ENCODE measurements around the gene RNASE3. TPM values are rescaled to one million over a fixed set of nuclear protein-coding genes. Genes with fewer than 3 reads are reported as not detected.
"Not testable (repeated sequence)": the region's sequence is repeated elsewhere in the genome, so short reads cannot be mapped to it uniquely, and the experiment has no call there.

RNASE3 gene
- polyA plus RNA-seq, 4 donors = 0.42 to 0.79 (median 0.66) TPM; not detected in 1

GRCh38 chr14:20907214-20907613 lies 16.0 kb downstream of the RNASE3 start:
- no peak for DNase-seq (ENCODE audit: low read depth in 4 of 4, low spot score in 2 of 4)

DNA sequence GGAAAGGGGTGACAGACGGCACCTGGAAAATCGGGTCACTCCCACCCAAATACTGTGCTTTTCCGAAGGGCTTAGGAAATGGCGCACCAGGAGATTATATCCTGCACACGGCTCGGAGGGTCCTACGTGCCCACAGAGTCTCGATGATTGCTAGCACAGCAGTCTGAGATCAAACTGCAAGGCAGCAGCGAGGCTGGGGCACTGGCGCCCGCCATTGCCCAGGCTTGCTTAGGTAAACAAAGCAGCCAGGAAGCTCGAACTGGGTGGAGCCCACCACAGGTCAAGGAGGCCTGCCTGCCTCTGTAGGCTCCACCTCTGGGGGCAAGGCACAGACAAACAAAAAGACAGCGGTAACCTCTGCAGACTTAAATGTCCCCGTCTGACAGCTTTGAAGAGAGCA lies 19.6 kb downstream of the RNASE3 start:
- not testable (repeated sequence) for DNase-seq (ENCODE audit: low read depth in 4 of 4, low spot score in 2 of 4)

DNA sequence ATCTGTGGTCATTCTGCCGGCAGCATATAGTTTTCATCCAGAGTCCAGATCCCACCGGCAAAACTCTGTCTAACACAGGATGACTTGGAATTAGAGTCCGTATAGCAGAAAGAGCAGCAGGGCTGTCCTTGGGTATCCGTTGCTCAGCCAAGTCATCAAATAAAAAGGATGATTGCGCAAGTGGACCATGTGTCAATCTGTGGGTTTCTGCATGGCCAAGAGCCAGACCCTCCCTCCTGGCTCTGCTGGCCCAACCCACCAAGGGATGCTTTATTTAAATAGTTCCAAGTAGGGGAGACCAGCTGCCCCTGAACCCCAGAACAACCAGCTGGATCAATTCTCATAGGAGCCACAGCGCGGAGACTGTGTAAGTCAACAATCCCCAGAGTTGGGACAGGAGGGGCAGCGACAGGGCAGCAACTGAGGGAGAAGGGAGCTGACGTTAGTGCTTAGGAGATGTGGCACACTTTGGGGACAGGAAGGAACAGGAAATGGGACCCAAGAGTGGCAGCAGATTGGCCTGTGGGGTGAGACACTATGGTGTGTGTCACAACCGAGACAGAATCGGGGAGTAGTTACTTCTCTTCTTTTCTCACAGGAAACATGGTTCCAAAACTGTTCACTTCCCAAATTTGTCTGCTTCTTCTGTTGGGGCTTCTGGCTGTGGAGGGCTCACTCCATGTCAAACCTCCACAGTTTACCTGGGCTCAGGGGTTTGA lies 28.0 kb downstream of the RNASE3 start:
- DNase-seq (ENCODE audit: low read depth in 4 of 4, low spot score in 2 of 4) = not testable (repeated sequence)

DNA sequence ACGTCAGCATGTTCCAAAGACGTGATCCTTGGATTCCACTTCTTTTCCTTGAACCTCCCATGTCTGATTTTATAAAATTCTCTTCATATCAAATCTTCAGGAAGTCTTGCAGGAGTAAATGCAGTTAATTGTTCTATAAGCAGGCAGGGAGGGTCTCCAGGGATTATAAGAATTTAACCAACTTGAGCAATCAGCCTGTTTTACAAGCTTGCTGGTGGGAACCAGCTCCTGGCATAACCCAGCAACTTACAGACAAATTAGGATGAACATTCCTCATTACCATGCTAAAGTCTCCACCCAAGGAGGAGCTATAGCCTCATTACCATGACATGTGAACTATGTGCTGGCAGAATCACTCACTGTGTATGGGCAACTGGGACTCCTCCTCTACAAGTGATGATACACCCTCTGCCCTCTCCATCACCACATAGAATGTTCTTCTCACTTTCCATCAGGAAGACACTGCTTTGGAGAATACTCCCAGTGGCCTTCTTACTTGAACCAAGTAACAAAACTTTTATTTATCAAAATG lies 32.6 kb downstream of the RNASE3 start:
- DNase-seq (ENCODE audit: low read depth in 4 of 4, low spot score in 2 of 4) = not testable (repeated sequence)

DNA sequence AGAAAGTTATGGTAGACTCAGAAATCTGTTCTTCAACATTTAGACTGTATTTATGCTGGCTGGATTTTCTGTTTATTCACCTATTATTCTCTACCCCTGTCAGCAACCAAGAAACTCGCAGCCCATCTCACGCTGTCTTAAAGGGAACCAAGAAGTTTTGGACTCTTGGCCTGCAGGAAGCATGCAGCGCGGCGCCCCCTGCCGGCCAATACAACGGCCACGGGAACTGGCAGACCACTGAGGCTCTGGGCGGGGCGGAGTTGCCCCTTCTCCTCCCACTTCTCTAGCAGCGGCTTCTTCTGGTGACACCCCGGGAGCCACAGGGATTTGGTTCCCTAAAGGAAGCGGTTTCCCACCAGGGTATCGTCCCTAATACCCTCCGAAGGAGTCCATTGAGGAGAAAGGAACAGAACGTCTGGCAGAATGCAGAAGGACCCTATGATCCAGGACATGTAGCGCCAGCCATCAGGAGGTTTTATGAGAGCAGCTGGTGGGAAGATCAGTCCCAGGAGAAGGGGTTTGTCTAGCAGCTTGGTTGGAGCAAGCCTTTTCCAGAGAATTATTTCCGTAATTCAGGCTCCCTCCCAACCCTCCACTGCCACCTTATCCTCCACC lies 43.1 kb downstream of the RNASE3 start:
- no peak for DNase-seq (ENCODE audit: low read depth in 4 of 4, low spot score in 2 of 4)

- DNase-seq (ENCODE audit: low read depth in 4 of 4, low spot score in 2 of 4) = no peak
These were observed 44.3 kb downstream of the RNASE3 start for GRCh38 chr14:20935303-20935984.

Other genes starting within 250 kb of the RNASE3 start
- not detected for gene OR6S1, start 249.7 kb upstream of the RNASE3 start, polyA plus RNA-seq (ENCODE audit: insufficient read length in 4 of 4)
- gene RNASE4, start 206.8 kb upstream of the RNASE3 start, polyA plus RNA-seq (ENCODE audit: insufficient read length in 4 of 4) = 1 to 10 TPM; 3.1 to 5.5 (median 4.1) TPM
- gene ANG, start 202.6 kb upstream of the RNASE3 start, polyA plus RNA-seq (ENCODE audit: insufficient read length in 4 of 4) = 1 to 10 TPM; 2.9 to 5.0 (median 3.7) TPM
- under 1 TPM; 0.19 to 0.43 (median 0.28) TPM for gene EDDM3A, start 145.5 kb upstream of the RNASE3 start, polyA plus RNA-seq (ENCODE audit: insufficient read length in 4 of 4)
- gene EDDM3B, start 123.0 kb upstream of the RNASE3 start, polyA plus RNA-seq (ENCODE audit: insufficient read length in 4 of 4) = under 1 TPM in 1 of 4 donors, not detected in 3; 0.11 TPM
- 1 to 10 TPM; 5.0 to 7.4 (median 5.6) TPM for gene RNASE6, start 110.1 kb upstream of the RNASE3 start, polyA plus RNA-seq (ENCODE audit: insufficient read length in 4 of 4)
- gene RNASE1, start 88.5 kb upstream of the RNASE3 start, polyA plus RNA-seq (ENCODE audit: insufficient read length in 4 of 4) = 100 to 1,000 TPM; 117 to 201 (median 179) TPM
- 1 to 10 TPM in 2 of 4 donors, under 1 TPM in 2; 0.41 to 2.4 (median 1.1) TPM for gene RNASE2, start 64.1 kb downstream of the RNASE3 start, polyA plus RNA-seq (ENCODE audit: insufficient read length in 4 of 4)
- 100 to 1,000 TPM in 2 of 4 donors, 10 to 100 TPM in 2; 69.4 to 132 (median 96.9) TPM for gene METTL17, start 98.6 kb downstream of the RNASE3 start, polyA plus RNA-seq (ENCODE audit: insufficient read length in 4 of 4)
- 1 to 10 TPM; 1.2 to 2.0 (median 1.8) TPM for gene SLC39A2, start 107.9 kb downstream of the RNASE3 start, polyA plus RNA-seq (ENCODE audit: insufficient read length in 4 of 4)
- 100 to 1,000 TPM; 154 to 172 (median 164) TPM for gene NDRG2, start 133.7 kb downstream of the RNASE3 start, polyA plus RNA-seq (ENCODE audit: insufficient read length in 4 of 4)
- gene TPPP2, start 138.8 kb downstream of the RNASE3 start, polyA plus RNA-seq (ENCODE audit: insufficient read length in 4 of 4) = 1 to 10 TPM; 2.6 to 4.0 (median 3.5) TPM
- 1 to 10 TPM in 1 of 4 donors, under 1 TPM in 3; 0.17 to 1.1 (median 0.56) TPM for gene RNASE13, start 143.4 kb downstream of the RNASE3 start, polyA plus RNA-seq (ENCODE audit: insufficient read length in 4 of 4)
- gene RNASE7, start 151.0 kb downstream of the RNASE3 start, polyA plus RNA-seq (ENCODE audit: insufficient read length in 4 of 4) = 1 to 10 TPM in 1 of 4 donors, under 1 TPM in 3; 0.46 to 1.2 (median 0.89) TPM
- gene RNASE8, start 166.4 kb downstream of the RNASE3 start, polyA plus RNA-seq (ENCODE audit: insufficient read length in 4 of 4) = not detected
- 100 to 1,000 TPM in 1 of 4 donors, 10 to 100 TPM in 3; 69.0 to 102 (median 79.0) TPM for gene ARHGEF40, start 178.9 kb downstream of the RNASE3 start, polyA plus RNA-seq (ENCODE audit: insufficient read length in 4 of 4)
- gene ZNF219, start 207.3 kb downstream of the RNASE3 start, polyA plus RNA-seq (ENCODE audit: insufficient read length in 4 of 4) = 10 to 100 TPM; 19.0 to 44.2 (median 36.0) TPM
- gene TMEM253, start 209.7 kb downstream of the RNASE3 start, polyA plus RNA-seq (ENCODE audit: insufficient read length in 4 of 4) = 1 to 10 TPM in 3 of 4 donors, under 1 TPM in 1; 0.47 to 1.7 (median 1.0) TPM